CD4-positive, CD25-positive, alpha-beta regulatory T cell (primary cell): ENCODE measurements around the gene THAP4. TPM values are rescaled to one million over a fixed set of nuclear protein-coding genes. Genes with fewer than 3 reads are reported as not detected.

Experiments
- ATAC-seq, 2 donors: fragments of 150-1000 bp; cut with Tn5 transposase; one replicate each; pipeline ENCODE4 v1.10.0; 2021; ENCODE audit warnings: low read depth in 2 of 2, moderate number of reproducible peaks in 2 of 2, moderate library complexity in 1 of 2
- DNase-seq, 3 donors: peaks; one replicate each; pipeline versions ENCODE4 v3.0.0 to v3.0.0-alpha.2; 2012 to 2022; ENCODE audit warnings: mixed read lengths in 1 of 3
- H3K27ac ChIP-seq: one replicate; pipeline ENCODE4 v1.7.0; 2013; ENCODE audit warnings: mild to moderate bottlenecking, low read length; ENCODE audit not compliant: insufficient read depth, poor library complexity, severe bottlenecking
- H3K27me3 ChIP-seq: one replicate; pipeline ENCODE4 v1.7.0; 2013; ENCODE audit warnings: low read length; ENCODE audit not compliant: control insufficient read depth, insufficient read depth
- H3K36me3 ChIP-seq: one replicate; pipeline ENCODE4 v1.7.0; 2013; ENCODE audit warnings: mild to moderate bottlenecking, low read length, moderate library complexity; ENCODE audit not compliant: control insufficient read depth, insufficient read depth
- H3K4me1 ChIP-seq: 2 replicates; pipeline ENCODE4 v1.7.0; 2013; ENCODE audit warnings: mild to moderate bottlenecking, low read length; ENCODE audit not compliant: insufficient read depth, control insufficient read depth, poor library complexity, severe bottlenecking
- H3K4me3 ChIP-seq: one replicate; pipeline ENCODE4 v1.7.0; 2013; ENCODE audit warnings: low read depth, mild to moderate bottlenecking, low read length, moderate library complexity
- H3K9me3 ChIP-seq, 2 experiments: 1 replicate in 1 of 2; 2 replicates in 1 of 2; pipeline ENCODE4 v1.7.0; 2013; ENCODE audit warnings: low read length in 2 of 2, mild to moderate bottlenecking in 1 of 2, moderate library complexity in 1 of 2; ENCODE audit not compliant: control insufficient read depth in 2 of 2
- H3K27ac Mint-ChIP-seq, 3 donors: one replicate each; pipeline ENCODE4 v1.8.0; 2020 to 2022; ENCODE audit warnings: mild to moderate bottlenecking in 3 of 3, mixed read lengths in 3 of 3, moderate library complexity in 2 of 3
- H3K27me3 Mint-ChIP-seq: one replicate; pipeline ENCODE4 v1.8.0; 2022; ENCODE audit warnings: mild to moderate bottlenecking, mixed read lengths
- H3K36me3 Mint-ChIP-seq: one replicate; pipeline ENCODE4 v1.8.0; 2020; ENCODE audit warnings: mixed read lengths
- H3K4me1 Mint-ChIP-seq, 4 donors: one replicate each; pipeline ENCODE4 v1.8.0; 2020 to 2022; ENCODE audit warnings: mixed read lengths in 4 of 4, mild to moderate bottlenecking in 1 of 4
- H3K4me3 Mint-ChIP-seq, 4 donors: one replicate each; pipeline ENCODE4 v1.8.0; 2020 to 2022; ENCODE audit warnings: mild to moderate bottlenecking in 4 of 4, mixed read lengths in 4 of 4, moderate library complexity in 3 of 4
- H3K9me3 Mint-ChIP-seq, 7 donors: one replicate each; pipeline ENCODE4 v1.8.0; 2020 to 2022; ENCODE audit warnings: mixed read lengths in 7 of 7, mild to moderate bottlenecking in 3 of 7, moderate library complexity in 2 of 7
- polyA plus RNA-seq, 4 donors: library from polyadenylated mRNA; unstranded; fragments of 300-500 nt; fragmentation: Illumina TruSeq; gene quantifications; one replicate each; pipeline ENCODE4 v1.2.3, GENCODE V29; 2021
- total RNA-seq: library from RNA; stranded (reverse); gene quantifications from one replicate; pipeline ENCODE4 v1.2.3, GENCODE V29; 2022

THAP4 gene
- total and polyA plus RNA-seq, 5 donors from 2014 or later: 37.5 to 47.8 (median 40.0) TPM

DNA sequence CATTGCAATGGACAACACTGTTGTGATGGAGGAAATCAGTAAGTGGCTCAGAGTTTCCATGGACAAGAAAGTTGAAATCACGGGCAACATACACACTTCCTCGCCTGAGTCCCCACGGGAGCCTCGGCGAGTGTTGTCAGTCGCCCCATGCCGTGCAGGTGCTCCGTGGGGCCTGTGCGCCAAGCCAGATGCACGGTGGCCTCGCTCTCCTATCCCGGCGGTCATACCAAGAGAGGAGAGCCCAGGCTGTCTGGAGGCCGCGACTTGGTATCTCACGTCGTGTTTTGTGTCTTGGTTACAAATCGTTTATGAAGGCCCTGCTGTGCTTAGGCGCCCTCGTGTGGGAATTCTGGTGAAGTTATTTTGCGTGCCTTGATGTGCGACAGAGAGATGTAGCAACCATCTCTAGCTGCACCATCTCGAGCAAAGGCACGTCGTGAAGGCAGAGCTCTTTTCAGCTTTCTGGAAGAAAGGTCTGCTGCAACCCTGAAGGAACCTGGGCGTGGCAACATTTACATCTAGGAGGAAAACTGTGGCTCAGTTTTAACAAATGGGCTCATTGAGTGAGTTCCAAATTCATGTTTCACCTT lies 22.3 kb upstream of the THAP4 start:
- no peak overlapping the region for H3K4me3 Mint-ChIP-seq
- H3K36me3 ChIP-seq: peaks cover 47% of the 10 kb centered on the region
- no peaks in the 10 kb centered on the region for H3K9me3 ChIP-seq
- peak in 2 of 3 donors; percentile 35 to 71 for DNase-seq
- no peaks in the 10 kb centered on the region for H3K4me1 ChIP-seq
- peaks cover 41% of the 10 kb centered on the region for H3K36me3 Mint-ChIP-seq
- ATAC-seq: no peak
- H3K4me1 Mint-ChIP-seq: no peaks in the 10 kb centered on the region
- H3K9me3 Mint-ChIP-seq: no peaks in the 10 kb centered on the region
- H3K27me3 ChIP-seq: no peaks in the 10 kb centered on the region
- H3K27ac Mint-ChIP-seq: no peak overlapping the region
- no peaks in the 10 kb centered on the region for H3K27me3 Mint-ChIP-seq
- H3K4me3 ChIP-seq: no peak overlapping the region
- no peak overlapping the region for H3K27ac ChIP-seq

DNA sequence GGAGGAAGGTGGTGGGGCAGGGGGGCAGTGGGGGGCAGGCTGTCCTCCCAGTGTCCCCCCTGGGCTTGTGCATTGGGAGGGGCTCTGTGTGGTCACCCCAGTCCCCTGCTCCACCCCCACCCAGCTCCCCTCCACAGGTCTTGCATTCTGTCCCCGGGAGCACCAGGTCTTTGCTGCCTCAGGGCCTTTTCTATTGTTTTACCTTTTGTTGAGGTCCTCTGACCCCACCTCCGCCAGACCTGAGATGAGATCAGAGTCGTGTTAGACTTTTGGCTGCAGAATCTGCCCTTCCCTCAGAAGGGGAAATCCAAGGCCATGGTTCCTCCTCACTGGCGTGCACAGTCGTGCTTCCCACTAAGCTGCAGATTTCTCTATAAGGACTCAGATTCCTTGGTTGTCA lies 21.3 kb upstream of the THAP4 start:
- no peak for ATAC-seq
- Histone ChIP-seq H3K4me1 (no peaks in the 10 kb centered on the region), H3K4me3 (no peak overlapping the region), H3K36me3 (peaks cover 51% of the 10 kb centered on the region), H3K27me3 (no peaks in the 10 kb centered on the region), H3K9me3 (no peaks in the 10 kb centered on the region), H3K27ac (no peak overlapping the region)
- H3K27me3 Mint-ChIP-seq: no peaks in the 10 kb centered on the region
- no peaks in the 10 kb centered on the region for H3K4me1 Mint-ChIP-seq
- no peak overlapping the region for H3K27ac Mint-ChIP-seq
- no peak for DNase-seq
- no peak overlapping the region for H3K4me3 Mint-ChIP-seq
- peaks cover 41% of the 10 kb centered on the region for H3K36me3 Mint-ChIP-seq
- H3K9me3 Mint-ChIP-seq: no peaks in the 10 kb centered on the region

DNA sequence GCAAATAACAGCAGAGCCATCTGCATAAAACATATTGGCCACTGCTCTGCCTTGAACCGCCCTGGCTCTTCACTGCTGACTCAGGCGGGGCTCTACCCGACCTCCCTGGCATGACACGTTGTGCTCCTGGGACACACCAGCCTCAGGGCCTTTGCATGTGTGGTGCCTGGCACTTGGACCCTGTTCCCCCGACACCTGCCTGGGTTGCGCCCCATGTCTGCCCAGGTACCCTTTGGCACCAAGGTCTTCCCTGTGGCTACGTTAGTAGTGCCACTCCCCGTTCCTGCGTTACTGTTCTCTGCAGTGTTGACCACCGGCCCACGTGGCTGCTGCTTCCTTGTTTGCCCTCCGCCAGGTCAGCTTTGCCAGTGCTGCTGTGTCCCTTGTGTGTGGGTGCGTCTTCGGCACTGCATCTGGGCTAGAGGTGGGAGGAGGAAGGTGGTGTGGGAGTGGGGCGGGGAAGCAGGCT lies 20.9 kb upstream of the THAP4 start:
- ATAC-seq: no peak
- peaks cover 56% of the 10 kb centered on the region for H3K36me3 ChIP-seq
- Mint-ChIP-seq H3K27me3 (no peaks in the 10 kb centered on the region), H3K4me3 (no peak overlapping the region), H3K36me3 (peaks cover 41% of the 10 kb centered on the region), H3K9me3 (no peaks in the 10 kb centered on the region), H3K27ac (no peak overlapping the region), H3K4me1 (no peaks in the 10 kb centered on the region)
- no peak overlapping the region for H3K4me3 ChIP-seq
- H3K27ac ChIP-seq: no peak overlapping the region
- H3K27me3 ChIP-seq: no peaks in the 10 kb centered on the region
- no peaks in the 10 kb centered on the region for H3K9me3 ChIP-seq
- DNase-seq: no peak
- H3K4me1 ChIP-seq: no peaks in the 10 kb centered on the region

GRCh38 chr2:241656190-241656741 lies 19.3 kb upstream of the THAP4 start:
- Histone ChIP-seq H3K27ac (no peak overlapping the region), H3K4me1 (no peaks in the 10 kb centered on the region), H3K27me3 (no peaks in the 10 kb centered on the region), H3K4me3 (no peak overlapping the region), H3K36me3 (peaks cover 68% of the 10 kb centered on the region), H3K9me3 (no peaks in the 10 kb centered on the region)
- no peaks in the 10 kb centered on the region for H3K9me3 Mint-ChIP-seq
- H3K4me1 Mint-ChIP-seq: peaks cover 0 to 5% (median 0%) of the 10 kb centered on the region in 4 donors
- no peaks in the 10 kb centered on the region for H3K27me3 Mint-ChIP-seq
- no peak overlapping the region for H3K27ac Mint-ChIP-seq
- ATAC-seq (no peak), DNase-seq (no peak)
- H3K36me3 Mint-ChIP-seq: peaks cover 33% of the 10 kb centered on the region
- no peak overlapping the region for H3K4me3 Mint-ChIP-seq

GRCh38 chr2:241655516-241656189 lies 18.7 kb upstream of the THAP4 start:
- Mint-ChIP-seq H3K36me3 (peaks cover 33% of the 10 kb centered on the region), H3K27me3 (no peaks in the 10 kb centered on the region)

DNA sequence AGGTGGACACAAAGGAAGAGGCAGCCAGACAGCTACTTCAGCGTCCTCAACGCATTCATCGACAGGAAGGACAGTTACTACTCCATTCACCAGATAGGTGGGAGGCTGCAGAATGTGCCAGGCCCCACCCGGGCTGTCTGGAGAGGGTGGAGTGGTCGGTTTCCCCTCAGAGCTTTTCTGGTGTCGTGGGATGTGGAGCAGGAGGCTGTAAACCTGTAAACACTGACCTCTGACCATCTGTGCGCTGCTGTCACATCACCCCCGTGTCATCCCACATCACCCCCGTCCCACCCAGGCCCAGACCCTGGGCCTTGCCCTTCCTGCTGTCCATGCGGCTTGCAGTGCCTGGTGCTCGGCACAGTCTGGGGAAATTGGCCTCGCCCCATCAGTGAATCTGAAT lies 17.6 kb upstream of the THAP4 start:
- H3K27me3 Mint-ChIP-seq: no peaks in the 10 kb centered on the region
- Histone ChIP-seq H3K36me3 (peaks cover 62% of the 10 kb centered on the region), H3K4me1 (no peaks in the 10 kb centered on the region), H3K27ac (no peak overlapping the region), H3K4me3 (no peak overlapping the region), H3K27me3 (no peaks in the 10 kb centered on the region), H3K9me3 (no peaks in the 10 kb centered on the region)
- no peak for DNase-seq
- no peak for ATAC-seq
- H3K4me1 Mint-ChIP-seq: peaks cover 0 to 10% (median 2%) of the 10 kb centered on the region in 4 donors
- H3K36me3 Mint-ChIP-seq: peaks cover 26% of the 10 kb centered on the region
- H3K9me3 Mint-ChIP-seq: no peaks in the 10 kb centered on the region
- no peak overlapping the region for H3K27ac Mint-ChIP-seq
- no peak overlapping the region for H3K4me3 Mint-ChIP-seq

More at GRCh38 chr2:241655516-241656189, 18.7 kb upstream of the THAP4 start:
- no peak for ATAC-seq
- Histone ChIP-seq H3K4me3 (no peak overlapping the region), H3K9me3 (no peaks in the 10 kb centered on the region), H3K36me3 (peaks cover 70% of the 10 kb centered on the region), H3K27ac (no peak overlapping the region), H3K27me3 (no peaks in the 10 kb centered on the region), H3K4me1 (no peaks in the 10 kb centered on the region)
- Mint-ChIP-seq H3K9me3 (no peaks in the 10 kb centered on the region), H3K4me1 (peaks cover 0 to 10% (median 2%) of the 10 kb centered on the region in 4 donors), H3K4me3 (no peak overlapping the region), H3K27ac (no peak overlapping the region)
- DNase-seq: no peak

DNA sequence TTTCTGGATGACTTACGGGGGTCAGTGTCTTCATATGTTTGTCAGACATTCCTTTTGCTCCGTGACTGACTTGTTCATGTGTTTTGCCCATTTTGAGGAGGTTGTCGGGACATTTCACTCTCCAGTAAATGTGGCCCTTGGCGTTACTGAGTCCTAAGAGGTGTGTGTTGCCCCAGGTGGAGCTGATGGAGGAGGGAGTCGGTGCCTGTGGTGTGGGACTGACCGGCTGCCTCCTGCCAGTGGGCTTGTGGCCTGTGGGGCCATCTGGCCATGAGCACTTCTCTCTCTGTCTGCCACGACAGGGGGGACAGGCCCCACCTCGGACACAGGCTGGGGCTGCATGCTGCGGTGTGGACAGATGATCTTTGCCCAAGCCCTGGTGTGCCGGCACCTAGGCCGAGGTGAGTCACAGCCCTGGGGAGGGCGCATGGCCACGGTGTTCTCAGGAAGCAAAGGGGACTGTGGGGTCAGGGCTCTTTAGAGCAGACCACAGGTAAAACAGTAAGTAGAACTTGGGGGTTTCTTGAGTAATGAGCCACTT lies 16.3 kb upstream of the THAP4 start:
- Mint-ChIP-seq H3K4me3 (no peak overlapping the region), H3K9me3 (no peaks in the 10 kb centered on the region), H3K27me3 (no peaks in the 10 kb centered on the region), H3K4me1 (peaks cover 5 to 12% (median 8%) of the 10 kb centered on the region in 4 donors), H3K27ac (no peak overlapping the region), H3K36me3 (peaks cover 19% of the 10 kb centered on the region)
- H3K27me3 ChIP-seq: no peaks in the 10 kb centered on the region
- peaks cover 51% of the 10 kb centered on the region for H3K36me3 ChIP-seq
- no peak overlapping the region for H3K27ac ChIP-seq
- no peak for DNase-seq
- no peaks in the 10 kb centered on the region for H3K4me1 ChIP-seq
- no peak for ATAC-seq
- H3K4me3 ChIP-seq: no peak overlapping the region
- H3K9me3 ChIP-seq: no peaks in the 10 kb centered on the region
